Spleen (tissue), 11 donors: Measurements from ENCODE around the gene PHLDA2. TPM values are rescaled to one million over a fixed set of nuclear protein-coding genes. Genes with fewer than 3 reads are reported as not detected.
A peak's percentile ranks its signal among the peaks of the same experiment; 100 is the strongest.

Experiments
- DNase-seq: peaks from one replicate; pipeline ENCODE4 v3.0.0-alpha.2; 2020
- H3K27ac ChIP-seq, 8 donors: fragments of 200-600 bp; sonication (generic) in 7 of 8; 1 replicate in 4 of 8; 2 replicates in 4 of 8; pipeline versions ENCODE4 v1.5.0 to v1.8.0; 2016 to 2021; ENCODE audit warnings: inconsistent platforms in 4 of 8, mild to moderate bottlenecking in 4 of 8, moderate library complexity in 1 of 8
- H3K27me3 ChIP-seq, 7 donors: fragments of 200-600 bp; sonication (generic) in 6 of 7; replicated peaks in 1 of 7; 1 replicate in 4 of 7; 2 replicates in 3 of 7; pipeline versions ENCODE4 v1.5.0 to v1.8.0; 2016 to 2021; ENCODE audit warnings: inconsistent platforms in 3 of 7, mild to moderate bottlenecking in 1 of 7
- H3K36me3 ChIP-seq, 6 donors: fragments of 200-600 bp; sonication (generic) in 5 of 6; 1 replicate in 4 of 6; 2 replicates in 2 of 6; pipeline versions ENCODE4 v1.5.0 to v1.8.0; 2016 to 2021; ENCODE audit warnings: inconsistent platforms in 2 of 6
- H3K4me1 ChIP-seq, 6 donors: fragments of 200-600 bp; sonication (generic) in 5 of 6; 1 replicate in 3 of 6; 2 replicates in 3 of 6; pipeline versions ENCODE4 v1.5.0 to v1.8.0; 2016 to 2021; ENCODE audit warnings: inconsistent platforms in 3 of 6
- H3K4me3 ChIP-seq, 8 donors: fragments of 200-600 bp; sonication (generic) in 7 of 8; 1 replicate in 4 of 8; 2 replicates in 4 of 8; pipeline versions ENCODE4 v1.5.0 to v1.8.0; 2016 to 2021; ENCODE audit warnings: inconsistent platforms in 4 of 8, mild to moderate bottlenecking in 4 of 8, moderate library complexity in 2 of 8
- H3K9me3 ChIP-seq, 8 donors: fragments of 200-600 bp; sonication (generic) in 7 of 8; 1 replicate in 4 of 8; 2 replicates in 4 of 8; pipeline versions ENCODE4 v1.5.0 to v1.8.0; 2016 to 2021; ENCODE audit warnings: inconsistent platforms in 4 of 8
- CTCF ChIP-seq, 11 experiments: fragments of 200-600 bp in 7 of 11; fragments of 450-650 bp in 4 of 11; sonication (generic) in 4 of 11; IDR thresholded peaks in 8 of 11; conservative IDR thresholded peaks in 3 of 11; 1 replicate in 7 of 11; 2 replicates in 4 of 11; pipeline versions ENCODE4 v1.4.0 to v1.8.0; 2016 to 2021; ENCODE audit warnings: antibody characterized with exemption in 11 of 11, inconsistent platforms in 4 of 11, mild to moderate bottlenecking in 1 of 11
- POLR2A ChIP-seq, 3 donors: fragments of 450-650 bp; IDR thresholded peaks; one replicate each; pipeline ENCODE4 v1.5.1; 2017; ENCODE audit warnings: antibody characterized with exemption in 3 of 3, mild to moderate bottlenecking in 1 of 3
- POLR2AphosphoS5 ChIP-seq, 3 donors: sonication (generic); formaldehyde crosslinking; IDR thresholded peaks; one replicate each; pipeline ENCODE4 v1.5.1; 2017; ENCODE audit warnings: antibody characterized with exemption in 3 of 3
- WGBS, 5 donors: extraction: QIAGEN DNeasy Blood & Tissue Kit in 3 of 5; methylation state at CpG; one replicate each; pipeline versions ENCODE4 v1.1.5 to v1.1.7; 2013 to 2018; 5-methylcytosine and 5-hydroxymethylcytosine counted together
- intact Hi-C: fragments of 100-400 bp; cut with DNase I; formaldehyde crosslinking; loops from one replicate; pipeline ENCODE4 v1.15.0; 2023; ENCODE audit warnings: low total_unique reads
- polyA plus RNA-seq, 3 donors: library from polyadenylated mRNA; stranded (reverse); fragments of 200-250 nt; gene quantifications; one replicate each; pipeline ENCODE4 v1.2.1, GENCODE V29; 2013
- total RNA-seq, 7 donors: library from RNA; depleted of rRNA in 3 of 7; stranded (reverse); fragments of >200 nt in 3 of 7; fragmentation: NEBNext Ultra II Directional in 4 of 7; extraction: Animal tissue kit (Norgen Biotek cat#: 25700) in 4 of 7; gene quantifications; one replicate each; pipeline versions ENCODE4 v1.1.0 to v1.2.1, GENCODE V29; 2016 to 2021
- donor health status: healthy with polysubstance abuse.
- donor health status: DM: no; HTN: no; CAD: no; lungs with moderate emphysema.
- donor health status: DM: no; HTN: no; CAD: no.
- donor health status: Bipolar disorder and iron deficiency.
- donor health status: healthy.
- donor health status: DM: no; HTN: no; CAD: no.
- donor health status: DM: yes; HTN: yes; CAD: no.

PHLDA2 gene
- total and polyA plus RNA-seq, 10 donors, result 1.4 to 3.5 (median 1.7) TPM; not detected in 1

- Histone ChIP-seq H3K27me3 (peaks cover 0 to 27% (median 9%) of the 10 kb centered on the region in 7 donors), H3K9me3 (peaks cover 0 to 25% (median 16%) of the 10 kb centered on the region in 8 donors), H3K4me1 (peaks cover 8 to 30% (median 18%) of the 10 kb centered on the region in 6 donors), H3K4me3 (no peak overlapping the region), H3K36me3 (no peaks in the 10 kb centered on the region), H3K27ac (no peak overlapping the region)
- intact Hi-C loops, result no loop called here
- DNase-seq, result peak; percentile 67
- 82 to 94% (median 88%) methylated on average over 14 of the region's 14 CpGs for WGBS, 5 donors
- peak in 1 of 3 donors; percentile 19 for TF ChIP-seq POLR2AphosphoS5 (IDR thresholded peaks at IDR 0.05)
- TF ChIP-seq CTCF (IDR thresholded peaks at IDR 0.05 in 8 of 11, conservative IDR thresholded peaks at IDR 0.05 in 3 of 11), result no peak
Measured at GRCh38 chr11:2934611-2935239, 5.5 kb upstream of the PHLDA2 start.

- no peaks in the 10 kb centered on the region for H3K36me3 ChIP-seq
- peaks cover 0 to 22% (median 14%) of the 10 kb centered on the region in 8 donors for H3K9me3 ChIP-seq
- TF ChIP-seq CTCF (IDR thresholded peaks at IDR 0.05 in 8 of 11, conservative IDR thresholded peaks at IDR 0.05 in 3 of 11) (no peak), POLR2A (IDR thresholded peaks at IDR 0.05) (no peak), POLR2AphosphoS5 (IDR thresholded peaks at IDR 0.05) (no peak)
- H3K4me1 ChIP-seq, result peaks cover 10 to 37% (median 25%) of the 10 kb centered on the region in 6 donors
- H3K27me3 ChIP-seq, result peaks cover 0 to 34% (median 15%) of the 10 kb centered on the region in 7 donors
- intact Hi-C loops, result no loop called here
- 88 to 93% (median 90%) methylated on average over 7 of the region's 7 CpGs for WGBS, 5 donors
- H3K4me3 ChIP-seq, result no peak overlapping the region
- peak overlapping the region in 1 of 8 donors; percentile 67 for H3K27ac ChIP-seq
- no peak for DNase-seq
Measured at GRCh38 chr11:2934021-2934550, 4.9 kb upstream of the PHLDA2 start.

- Histone ChIP-seq H3K9me3 (peaks cover 0 to 16% (median 10%) of the 10 kb centered on the region in 8 donors), H3K27ac (peak overlapping the region in 3 of 8 donors; percentile 57 to 67 (median 67)), H3K4me1 (peaks cover 13 to 42% (median 31%) of the 10 kb centered on the region in 6 donors), H3K36me3 (no peaks in the 10 kb centered on the region), H3K4me3 (no peak overlapping the region), H3K27me3 (peaks cover 0 to 40% (median 21%) of the 10 kb centered on the region in 7 donors)
- intact Hi-C loops, result no loop called here
- TF ChIP-seq CTCF (IDR thresholded peaks at IDR 0.05 in 8 of 11, conservative IDR thresholded peaks at IDR 0.05 in 3 of 11), result no peak
- TF ChIP-seq POLR2AphosphoS5 (IDR thresholded peaks at IDR 0.05), result peak; percentile 67 to 88 (median 72)
- no peak for TF ChIP-seq POLR2A (IDR thresholded peaks at IDR 0.05)
- peak; percentile 91 for DNase-seq
- 21 to 30% (median 25%) methylated on average over 7 to 12 of the region's 12 CpGs for WGBS, 5 donors
Measured at GRCh38 chr11:2933375-2934020, 4.3 kb upstream of the PHLDA2 start.

GRCh38 chr11:2932850-2933251 is 3.6 kb upstream of the PHLDA2 start:
- no peak for TF ChIP-seq CTCF (IDR thresholded peaks at IDR 0.05 in 8 of 11, conservative IDR thresholded peaks at IDR 0.05 in 3 of 11)
- no peak for TF ChIP-seq POLR2AphosphoS5 (IDR thresholded peaks at IDR 0.05)
- no peak for TF ChIP-seq POLR2A (IDR thresholded peaks at IDR 0.05)
- intact Hi-C loops, result no loop called here
- Histone ChIP-seq H3K27me3 (peaks cover 0 to 46% (median 28%) of the 10 kb centered on the region in 7 donors), H3K4me1 (peaks cover 20 to 49% (median 37%) of the 10 kb centered on the region in 6 donors), H3K36me3 (no peaks in the 10 kb centered on the region), H3K9me3 (peaks cover 0 to 10% (median 8%) of the 10 kb centered on the region in 8 donors), H3K27ac (peak overlapping the region in 3 of 8 donors; percentile 57 to 67 (median 67)), H3K4me3 (no peak overlapping the region)
- 57 to 73% (median 63%) methylated on average over 8 to 15 of the region's 15 CpGs for WGBS, 5 donors
- DNase-seq, result peak; percentile 76
